CD8-positive, alpha-beta memory T cell (primary cell): ENCODE data around the gene HSPA14. TPM values are rescaled to one million over a fixed set of nuclear protein-coding genes. Genes with fewer than 3 reads are reported as not detected.
A peak's percentile ranks its signal among the peaks of the same experiment; 100 is the strongest.

Source experiments
- CTCF ChIA-PET: fragments of 350-600 bp; sonication (Branson Sonifier 250); formaldehyde crosslinking; loops from one replicate; lab custom pipeline; 2021; ENCODE audit warnings: antibody characterized with exemption; lab: Charles Lee
- POLR2A ChIA-PET: fragments of 350-600 bp; sonication (Branson Sonifier 250); formaldehyde crosslinking; loops from one replicate; lab custom pipeline; 2021; ENCODE audit warnings: antibody characterized with exemption; lab: Charles Lee
- DNase-seq, 5 donors: peaks; one replicate each; pipeline versions ENCODE4 v3.0.0 to v3.0.0-alpha.2; 2020 to 2022; ENCODE audit warnings: mixed read lengths in 1 of 5
- H3K27ac ChIP-seq: one replicate; pipeline ENCODE4 v1.7.0; 2013; ENCODE audit warnings: low read depth, mild to moderate bottlenecking, low read length, moderate library complexity
- H3K27me3 ChIP-seq: 2 replicates; pipeline ENCODE4 v1.7.0; 2013; ENCODE audit warnings: low read length, mild to moderate bottlenecking; ENCODE audit not compliant: insufficient read depth, poor library complexity, severe bottlenecking
- H3K36me3 ChIP-seq: 2 replicates; pipeline ENCODE4 v1.7.0; 2013; ENCODE audit warnings: mild to moderate bottlenecking, low read length, moderate library complexity; ENCODE audit not compliant: insufficient read depth
- H3K4me1 ChIP-seq: 2 replicates; pipeline ENCODE4 v1.7.0; 2013; ENCODE audit warnings: mild to moderate bottlenecking, low read length, moderate library complexity; ENCODE audit not compliant: insufficient read depth
- H3K4me3 ChIP-seq: 2 replicates; pipeline ENCODE4 v1.7.0; 2013; ENCODE audit warnings: mild to moderate bottlenecking, low read length
- H3K9me3 ChIP-seq: 2 replicates; pipeline ENCODE4 v1.7.0; 2013; ENCODE audit warnings: mild to moderate bottlenecking, low read length
- H3K27ac Mint-ChIP-seq, 8 donors: one replicate each; pipeline ENCODE4 v1.8.0; 2020 to 2021; ENCODE audit warnings: mixed read lengths in 8 of 8, mild to moderate bottlenecking in 6 of 8, inconsistent platforms in 3 of 8, moderate library complexity in 3 of 8
- H3K27me3 Mint-ChIP-seq, 2 donors: one replicate each; pipeline ENCODE4 v1.8.0; 2020 to 2021; ENCODE audit warnings: mixed read lengths in 2 of 2, mild to moderate bottlenecking in 1 of 2, moderate library complexity in 1 of 2
- H3K36me3 Mint-ChIP-seq, 3 donors: one replicate each; pipeline ENCODE4 v1.8.0; 2020 to 2021; ENCODE audit warnings: mixed read lengths in 3 of 3, inconsistent platforms in 1 of 3, mild to moderate bottlenecking in 1 of 3
- H3K4me1 Mint-ChIP-seq, 3 donors: one replicate each; pipeline ENCODE4 v1.8.0; 2020 to 2021; ENCODE audit warnings: mixed read lengths in 3 of 3, inconsistent platforms in 1 of 3, mild to moderate bottlenecking in 1 of 3
- H3K4me3 Mint-ChIP-seq, 7 donors: one replicate each; pipeline ENCODE4 v1.8.0; 2020 to 2021; ENCODE audit warnings: mixed read lengths in 7 of 7, mild to moderate bottlenecking in 6 of 7, moderate library complexity in 4 of 7, inconsistent platforms in 2 of 7
- H3K9me3 Mint-ChIP-seq, 5 donors: one replicate each; pipeline ENCODE4 v1.8.0; 2020 to 2022; ENCODE audit warnings: mixed read lengths in 5 of 5, mild to moderate bottlenecking in 3 of 5, moderate library complexity in 2 of 5, inconsistent platforms in 1 of 5
- polyA plus RNA-seq: library from polyadenylated mRNA; unstranded; fragments of 300-500 nt; fragmentation: Illumina TruSeq; gene quantifications from one replicate; pipeline ENCODE4 v1.2.3, GENCODE V29; 2021
- total RNA-seq, 2 experiments: library from RNA; stranded (reverse); gene quantifications; one replicate each; pipeline ENCODE4 v1.2.3, GENCODE V29; 2021

The HSPA14 gene
- total and polyA plus RNA-seq, 3 experiments from 2014 or later, result 20.0 to 45.5 (median 43.3) TPM

DNA sequence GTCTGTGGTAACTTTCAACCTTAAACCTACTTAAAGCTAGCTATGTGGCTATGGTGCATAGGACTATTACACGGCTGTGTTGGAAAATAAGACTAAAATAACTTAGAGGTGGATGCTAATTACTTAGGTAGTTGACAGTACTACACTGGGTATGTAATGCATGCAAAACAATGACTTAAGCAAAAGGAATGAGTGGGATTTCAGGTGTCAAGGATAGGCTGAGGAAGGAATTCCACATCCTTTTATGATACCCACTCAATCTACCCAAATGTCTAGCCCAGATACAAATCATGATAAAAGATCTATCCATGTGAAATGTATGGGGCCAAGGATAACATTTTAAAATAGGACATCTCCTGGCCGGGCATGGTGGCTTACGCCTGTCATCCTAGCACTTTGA, 14.1 kb upstream of the HSPA14 start:
- Mint-ChIP-seq H3K4me1 (peaks cover 0 to 6% (median 3%) of the 10 kb centered on the region in 3 donors), H3K27me3 (no peaks in the 10 kb centered on the region), H3K9me3 (no peaks in the 10 kb centered on the region), H3K36me3 (no peaks in the 10 kb centered on the region), H3K27ac (no peak overlapping the region), H3K4me3 (no peak overlapping the region)
- Histone ChIP-seq H3K27me3 (no peaks in the 10 kb centered on the region), H3K27ac (no peak overlapping the region), H3K36me3 (no peaks in the 10 kb centered on the region), H3K4me3 (no peak overlapping the region), H3K4me1 (no peaks in the 10 kb centered on the region), H3K9me3 (no peaks in the 10 kb centered on the region)
- ChIA-PET CTCF (interaction anchor here (1.0 to 2.6 kb wide), 10 partner anchors 13 to 628 kb away, joined by 3 to 11 read pairs (median 6); partner anchors contain the start of gene CDNF), POLR2A (interaction anchor here (1.0 to 1.1 kb wide), 2 partner anchors 14 to 281 kb away, joined by 3 read pairs; partner anchors contain the start of genes CDNF, HSPA14 and MSANTD7)
- DNase-seq, result no peak

DNA sequence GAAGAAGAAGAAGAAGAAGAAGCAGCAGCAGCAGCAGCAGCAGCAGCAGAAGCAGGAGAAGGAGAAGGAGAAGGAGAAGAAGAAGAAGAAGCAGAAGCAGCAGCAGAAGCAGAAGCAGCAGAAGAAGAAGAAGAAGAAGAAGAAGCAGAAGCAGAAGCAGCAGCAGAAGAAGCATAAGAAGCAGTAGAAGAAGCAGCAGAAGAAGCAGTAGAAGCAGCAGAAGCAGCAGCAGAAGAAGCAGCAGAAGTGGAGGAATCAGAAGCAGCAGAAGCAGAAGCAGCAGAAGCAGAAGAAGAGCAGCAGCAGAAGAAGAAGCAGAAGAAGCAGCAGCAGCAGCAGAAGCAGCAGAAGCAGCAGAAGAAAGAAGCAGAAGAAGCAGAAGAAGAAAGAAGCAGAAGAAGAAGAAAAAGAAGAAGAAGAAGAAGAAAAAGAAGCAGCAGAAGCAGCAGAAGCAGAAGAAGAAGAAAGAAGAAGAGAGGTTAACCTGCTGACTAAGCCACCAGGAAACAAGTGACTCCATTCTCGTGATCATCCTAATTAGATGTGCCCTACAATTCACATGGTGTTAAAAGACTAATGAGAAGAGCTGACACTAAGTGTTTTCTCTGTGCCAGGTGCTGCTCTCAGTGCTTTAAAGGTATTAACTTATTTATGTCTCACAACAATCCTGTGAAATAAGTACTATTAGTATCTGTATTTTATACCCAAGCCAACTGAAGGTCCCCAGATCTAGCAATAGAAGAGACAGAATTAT, 11.9 kb upstream of the HSPA14 start:
- Mint-ChIP-seq H3K9me3 (no peaks in the 10 kb centered on the region), H3K27me3 (no peaks in the 10 kb centered on the region), H3K4me3 (no peak overlapping the region), H3K36me3 (no peaks in the 10 kb centered on the region), H3K27ac (peak overlapping the region in 1 of 8 donors; percentile 16), H3K4me1 (peaks cover 0 to 6% (median 3%) of the 10 kb centered on the region in 3 donors)
- POLR2A ChIA-PET, result no interaction called here
- Histone ChIP-seq H3K27me3 (no peaks in the 10 kb centered on the region), H3K4me3 (no peak overlapping the region), H3K9me3 (no peaks in the 10 kb centered on the region), H3K36me3 (no peaks in the 10 kb centered on the region), H3K27ac (no peak overlapping the region), H3K4me1 (no peaks in the 10 kb centered on the region)
- no peak for DNase-seq
- CTCF ChIA-PET, result interaction anchor here (1.7 kb wide), 1 partner anchor 11 kb away, joined by 8 read pairs; the partner anchor contains the start of genes CDNF, HSPA14 and MSANTD7

- Mint-ChIP-seq H3K27ac (no peak overlapping the region), H3K4me1 (peaks cover 8 to 19% (median 16%) of the 10 kb centered on the region in 3 donors), H3K9me3 (no peaks in the 10 kb centered on the region), H3K4me3 (no peak overlapping the region), H3K36me3 (peaks cover 0 to 12% (median 5%) of the 10 kb centered on the region in 3 donors), H3K27me3 (no peaks in the 10 kb centered on the region)
- H3K27ac ChIP-seq, result no peak overlapping the region
- no peak overlapping the region for H3K4me3 ChIP-seq
- H3K4me1 ChIP-seq, result peaks cover 12% of the 10 kb centered on the region
- H3K9me3 ChIP-seq, result no peaks in the 10 kb centered on the region
- CTCF ChIA-PET, result no interaction called here
- POLR2A ChIA-PET, result interaction anchor here (0.7 kb wide), 1 partner anchor 301 kb away, joined by 4 read pairs; no protein-coding TSS in a partner anchor
- H3K27me3 ChIP-seq, result no peaks in the 10 kb centered on the region
- no peaks in the 10 kb centered on the region for H3K36me3 ChIP-seq
- DNase-seq, result no peak
Observed at GRCh38 chr10:14833106-14833505, 5.0 kb upstream of the HSPA14 start.

- ChIA-PET POLR2A (interaction anchor here (3.6 kb wide), 1 partner anchor 42 kb away, joined by 35 read pairs; the partner anchor contains the start of gene SUV39H2), CTCF (interaction anchor here (1.3 to 3.0 kb wide), 7 partner anchors 9 to 638 kb away, joined by 3 to 10 read pairs (median 7); no protein-coding TSS in a partner anchor)
- Histone ChIP-seq H3K27ac (no peak overlapping the region), H3K4me3 (no peak overlapping the region), H3K27me3 (no peaks in the 10 kb centered on the region), H3K36me3 (peaks cover 7% of the 10 kb centered on the region), H3K4me1 (peaks cover 22% of the 10 kb centered on the region), H3K9me3 (no peaks in the 10 kb centered on the region)
- Mint-ChIP-seq H3K27me3 (no peaks in the 10 kb centered on the region), H3K4me1 (peaks cover 24 to 42% (median 35%) of the 10 kb centered on the region in 3 donors), H3K27ac (peak overlapping the region in 6 of 8 donors; percentile 13 to 99 (median 98)), H3K36me3 (peaks cover 0 to 31% (median 9%) of the 10 kb centered on the region in 3 donors), H3K4me3 (peak overlapping the region in 1 of 7 donors; percentile 13), H3K9me3 (no peaks in the 10 kb centered on the region)
- DNase-seq, result no peak
Observed at GRCh38 chr10:14836208-14836607, 1.9 kb upstream of the HSPA14 start.

GRCh38 chr10:14837003-14837756, 926 bp upstream of the HSPA14 start:
- no peaks in the 10 kb centered on the region for H3K27me3 ChIP-seq
- no peaks in the 10 kb centered on the region for H3K27me3 Mint-ChIP-seq
- peak in 1 of 5 donors; percentile 3 for DNase-seq
- H3K36me3 ChIP-seq, result peaks cover 17% of the 10 kb centered on the region
- peak overlapping the region; percentile 86 to 99 (median 98) for H3K27ac Mint-ChIP-seq
- peak overlapping the region; percentile 98 for H3K27ac ChIP-seq
- H3K4me1 Mint-ChIP-seq, result peaks cover 24 to 46% (median 43%) of the 10 kb centered on the region in 3 donors
- ChIA-PET CTCF (interaction anchor here (0.6 to 3.0 kb wide), 17 partner anchors 10 to 640 kb away, joined by 3 to 13 read pairs (median 5); partner anchors contain the start of genes MEIG1 and SUV39H2), POLR2A (interaction anchor here (0.6 to 3.6 kb wide), 10 partner anchors 13 to 1998 kb away, joined by 3 to 35 read pairs (median 4); partner anchors contain the start of genes DCLRE1C, MEIG1, NMT2 and SUV39H2)
- peaks cover 0 to 41% (median 11%) of the 10 kb centered on the region in 3 donors for H3K36me3 Mint-ChIP-seq
- H3K9me3 ChIP-seq, result no peaks in the 10 kb centered on the region
- peaks cover 22% of the 10 kb centered on the region for H3K4me1 ChIP-seq
- H3K4me3 ChIP-seq, result peak overlapping the region; percentile 93
- no peaks in the 10 kb centered on the region for H3K9me3 Mint-ChIP-seq
- H3K4me3 Mint-ChIP-seq, result peak overlapping the region; percentile 93 to 99 (median 96)

- H3K4me3 Mint-ChIP-seq, result peak overlapping the region; percentile 93 to 99 (median 96)
Observed at GRCh38 chr10:14838582-14839304, 637 bp downstream of the HSPA14 start.

GRCh38 chr10:14839305-14839695, 1.2 kb downstream of the HSPA14 start:
- peaks cover 35% of the 10 kb centered on the region for H3K36me3 ChIP-seq
- CTCF ChIA-PET, result interaction anchor here (0.9 to 3.0 kb wide), 2 partner anchors 39 to 43 kb away, joined by 3 to 13 read pairs; partner anchors contain the start of gene SUV39H2
- DNase-seq, result no peak
- peak overlapping the region; percentile 98 for H3K27ac ChIP-seq
- no peaks in the 10 kb centered on the region for H3K9me3 ChIP-seq
- no peaks in the 10 kb centered on the region for H3K27me3 Mint-ChIP-seq
- peak overlapping the region; percentile 93 for H3K4me3 ChIP-seq
- H3K4me3 Mint-ChIP-seq, result peak overlapping the region; percentile 93 to 99 (median 96)
- peaks cover 22% of the 10 kb centered on the region for H3K4me1 ChIP-seq
- POLR2A ChIA-PET, result interaction anchor here (0.5 to 3.6 kb wide), 3 partner anchors 39 to 743 kb away, joined by 8 to 35 read pairs (median 11); partner anchors contain the start of genes DCLRE1C and SUV39H2
- H3K4me1 Mint-ChIP-seq, result peaks cover 27 to 47% (median 46%) of the 10 kb centered on the region in 3 donors
- peaks cover 0 to 57% (median 10%) of the 10 kb centered on the region in 3 donors for H3K36me3 Mint-ChIP-seq
- no peaks in the 10 kb centered on the region for H3K9me3 Mint-ChIP-seq
- H3K27ac Mint-ChIP-seq, result peak overlapping the region; percentile 80 to 99 (median 90)
- H3K27me3 ChIP-seq, result no peaks in the 10 kb centered on the region

More at GRCh38 chr10:14838582-14839304, 637 bp downstream of the HSPA14 start:
- peak; percentile 10 to 54 (median 20) for DNase-seq
- peak overlapping the region; percentile 86 to 99 (median 98) for H3K27ac Mint-ChIP-seq
- peak overlapping the region; percentile 98 for H3K27ac ChIP-seq
- peaks cover 0 to 52% (median 9%) of the 10 kb centered on the region in 3 donors for H3K36me3 Mint-ChIP-seq
- POLR2A ChIA-PET, result interaction anchor here (0.5 to 3.6 kb wide), 7 partner anchors 40 to 742 kb away, joined by 4 to 35 read pairs (median 7); partner anchors contain the start of genes DCLRE1C, NMT2 and SUV39H2
- H3K4me1 ChIP-seq, result peaks cover 22% of the 10 kb centered on the region
- peaks cover 24 to 46% (median 43%) of the 10 kb centered on the region in 3 donors for H3K4me1 Mint-ChIP-seq
- no peaks in the 10 kb centered on the region for H3K27me3 Mint-ChIP-seq
- no peaks in the 10 kb centered on the region for H3K9me3 ChIP-seq
- H3K4me3 ChIP-seq, result peak overlapping the region; percentile 93
- CTCF ChIA-PET, result interaction anchor here (0.9 to 3.0 kb wide), 12 partner anchors 12 to 632 kb away, joined by 3 to 13 read pairs (median 4); partner anchors contain the start of genes MEIG1 and SUV39H2
- no peaks in the 10 kb centered on the region for H3K27me3 ChIP-seq
- H3K9me3 Mint-ChIP-seq, result no peaks in the 10 kb centered on the region
- H3K36me3 ChIP-seq, result peaks cover 31% of the 10 kb centered on the region
